Esophagus mucosa (tissue), 1 donor: Measurements from ENCODE around the gene HACD1. TPM values are rescaled to one million over a fixed set of nuclear protein-coding genes. Genes with fewer than 3 reads are reported as not detected.

Source experiments
- ATAC-seq: fragments of 200-7000 bp; cut with Tn5 transposase; one replicate; pipeline ENCODE4 v1.9.1; 2020
- total RNA-seq: library from RNA; stranded (reverse); gene quantifications from one replicate; pipeline ENCODE4 v1.2.4, GENCODE V29; 2023
- donor health status: DM: yes; HTN: yes; CAD: no.

The HACD1 gene
- total RNA-seq, 1 donor from 2014 or later = 19.0 TPM

DNA sequence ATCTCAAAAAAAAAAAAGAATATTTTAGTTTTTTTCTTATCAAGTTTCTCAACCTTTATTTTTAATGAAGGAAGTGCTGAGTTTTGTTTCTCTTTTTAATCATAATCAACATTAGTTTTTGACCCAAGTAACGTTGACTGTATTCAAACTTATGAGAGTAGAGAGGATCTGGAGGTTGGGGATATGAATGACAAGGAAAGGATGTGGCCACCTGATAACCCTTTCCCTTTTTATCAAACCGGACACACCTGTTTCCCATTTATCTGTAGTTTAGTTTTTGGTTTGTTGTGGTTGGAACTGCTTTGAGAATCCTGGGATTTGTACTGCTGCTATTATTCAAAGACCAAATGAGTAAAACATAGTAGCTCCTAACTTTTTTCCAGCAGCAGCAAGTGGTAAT lies 38.6 kb downstream of the HACD1 start:
- no peak for ATAC-seq

DNA sequence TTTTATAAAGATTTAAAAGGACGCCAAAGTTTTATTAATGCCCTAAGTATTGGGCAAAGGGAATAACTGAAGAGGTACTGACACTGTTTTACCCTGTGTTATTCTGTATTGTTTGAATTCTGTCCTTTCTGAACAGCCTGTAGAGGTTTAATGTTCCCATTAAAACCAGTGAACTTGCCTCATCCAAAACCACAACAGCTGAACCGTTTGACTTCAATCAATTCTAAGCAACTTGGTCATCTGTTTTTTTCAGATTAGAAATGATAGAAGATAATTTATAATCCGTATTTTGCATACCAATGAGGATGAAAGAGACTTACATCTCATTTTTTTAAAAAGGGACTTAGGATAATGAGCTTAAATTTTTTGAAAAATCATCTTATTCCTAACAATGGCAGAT lies 40.4 kb downstream of the HACD1 start:
- no peak for ATAC-seq

DNA sequence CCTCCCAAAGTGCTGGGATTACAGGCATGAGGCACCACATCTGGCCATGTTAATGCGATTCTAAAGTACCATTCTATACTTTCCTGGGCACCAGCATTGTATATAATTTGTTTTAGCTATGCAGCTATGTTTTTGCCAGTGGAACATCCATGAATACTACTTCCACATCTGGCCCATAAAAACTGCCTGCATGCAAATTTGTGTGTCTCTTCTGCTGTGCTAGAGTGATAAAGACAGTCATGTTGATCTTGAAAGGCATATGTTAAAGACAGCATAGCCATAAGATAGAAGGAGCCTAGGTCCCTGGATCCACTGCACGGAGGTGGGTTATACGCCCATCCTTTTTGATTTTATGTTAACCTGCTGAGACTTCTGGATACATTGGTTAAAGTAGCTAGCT lies 52.3 kb downstream of the HACD1 start:
- ATAC-seq = no peak

DNA sequence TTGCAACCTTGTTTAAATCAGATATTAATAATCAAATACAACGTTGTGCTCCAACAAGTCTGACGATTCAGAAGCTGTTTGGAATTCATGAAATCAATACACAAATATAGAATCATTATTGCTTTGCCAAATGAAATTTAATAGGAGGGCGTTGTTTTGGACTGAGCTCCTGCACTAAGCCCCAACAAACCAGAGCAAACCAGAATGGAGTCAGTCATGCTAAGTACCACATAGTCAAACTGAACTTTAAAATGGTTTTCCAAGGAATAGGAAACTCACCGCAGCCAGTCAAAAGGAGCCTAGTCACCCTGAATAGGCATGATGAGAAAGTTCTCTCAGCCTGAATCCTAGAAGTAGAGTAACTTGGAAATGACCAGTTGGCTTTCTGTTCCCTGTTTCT lies 53.7 kb downstream of the HACD1 start:
- no peak for ATAC-seq

DNA sequence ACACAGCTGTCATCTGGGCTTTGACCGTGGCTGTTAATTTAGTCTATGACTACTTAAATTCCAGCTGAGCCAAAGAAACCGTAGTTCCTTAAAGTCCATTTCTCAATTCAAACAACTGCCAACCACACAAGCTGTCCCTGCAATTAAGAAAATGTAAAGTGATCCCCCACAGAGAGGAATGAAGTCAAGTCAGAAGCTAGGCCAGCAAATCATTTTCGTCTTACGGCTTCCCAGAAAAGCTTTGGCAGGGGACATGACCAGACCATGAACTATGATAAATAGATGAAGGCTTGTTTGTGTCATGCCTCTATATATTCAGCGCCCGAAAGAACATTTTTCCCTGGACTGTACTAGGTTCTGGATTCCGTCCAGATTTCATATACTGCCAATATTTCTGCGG lies 54.6 kb downstream of the HACD1 start:
- no peak for ATAC-seq

DNA sequence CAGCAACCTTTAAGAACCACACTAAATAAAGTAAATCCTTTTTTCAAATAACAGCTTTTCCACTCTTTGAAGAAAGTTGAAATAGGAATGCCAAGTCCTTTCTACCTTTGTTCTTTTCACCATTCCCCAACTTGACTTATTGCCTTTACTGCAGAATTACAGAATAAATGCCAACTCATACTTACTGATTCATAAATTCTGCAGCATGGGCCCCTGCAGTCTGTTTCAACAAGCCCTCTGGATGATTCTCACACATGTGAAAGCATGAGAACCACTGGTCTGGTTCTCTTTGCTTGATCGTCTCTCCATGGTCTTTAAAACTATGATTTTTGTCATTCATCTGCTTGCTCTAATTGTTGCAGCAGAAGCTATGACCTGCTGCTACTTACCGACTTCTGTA lies 56.1 kb downstream of the HACD1 start:
- ATAC-seq = no peak

DNA sequence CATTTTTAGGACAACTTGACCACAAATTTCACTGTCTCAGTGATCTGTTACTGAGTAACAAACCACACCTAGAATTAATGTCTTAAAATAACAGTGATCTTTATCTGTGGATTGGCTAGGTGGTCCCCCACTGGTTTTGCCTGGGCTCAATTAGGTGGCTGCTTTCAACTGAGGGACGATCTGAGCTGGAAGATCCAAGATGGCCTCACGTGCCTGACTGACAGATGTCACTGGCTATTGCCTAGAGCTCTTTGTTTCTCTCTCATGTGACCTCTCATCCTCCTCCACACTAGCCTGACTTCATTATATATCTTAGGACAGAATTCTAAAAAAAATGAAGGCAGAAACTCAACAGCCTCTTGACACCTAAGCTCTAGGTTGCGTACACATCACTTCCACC lies 59.7 kb downstream of the HACD1 start:
- no peak for ATAC-seq

DNA sequence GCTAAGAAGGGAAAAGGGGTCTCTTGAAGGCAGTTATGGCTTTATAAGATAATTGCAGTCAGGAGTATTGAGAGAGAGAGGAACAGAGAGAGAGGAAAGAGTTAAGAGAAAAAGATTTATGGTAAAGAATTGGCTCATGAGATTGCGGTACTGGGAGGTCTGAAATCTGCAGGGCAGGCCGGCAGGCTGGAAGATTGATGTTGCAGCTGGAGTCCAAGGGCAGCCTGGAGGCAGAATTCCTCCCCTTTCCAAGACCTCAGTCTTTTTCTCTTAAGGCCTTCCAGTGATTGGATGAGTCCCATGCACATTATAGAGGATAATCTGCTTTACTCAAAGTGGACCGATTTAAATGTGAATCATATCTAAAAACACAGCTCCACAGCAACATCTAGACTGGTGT lies 68.4 kb downstream of the HACD1 start:
- ATAC-seq = no peak

DNA sequence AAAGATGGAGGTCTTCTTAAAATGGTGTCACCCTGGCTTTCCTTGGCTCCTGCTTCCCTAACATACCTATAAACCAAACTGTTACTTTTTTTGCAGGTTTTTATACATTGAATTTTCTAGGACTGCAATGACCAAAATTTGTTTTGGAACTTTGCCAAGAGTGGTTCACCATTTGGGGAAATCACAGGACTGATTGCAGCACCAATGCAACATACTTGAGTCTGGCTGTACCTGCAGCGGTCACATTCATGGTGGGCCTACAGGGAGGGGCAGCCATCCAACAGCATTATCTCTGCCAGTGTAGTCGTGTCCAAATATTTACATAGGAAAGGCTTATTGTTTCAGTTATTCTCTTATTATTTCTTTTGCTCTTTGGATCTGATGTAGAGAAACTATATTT lies 69.0 kb downstream of the HACD1 start:
- ATAC-seq = no peak

DNA sequence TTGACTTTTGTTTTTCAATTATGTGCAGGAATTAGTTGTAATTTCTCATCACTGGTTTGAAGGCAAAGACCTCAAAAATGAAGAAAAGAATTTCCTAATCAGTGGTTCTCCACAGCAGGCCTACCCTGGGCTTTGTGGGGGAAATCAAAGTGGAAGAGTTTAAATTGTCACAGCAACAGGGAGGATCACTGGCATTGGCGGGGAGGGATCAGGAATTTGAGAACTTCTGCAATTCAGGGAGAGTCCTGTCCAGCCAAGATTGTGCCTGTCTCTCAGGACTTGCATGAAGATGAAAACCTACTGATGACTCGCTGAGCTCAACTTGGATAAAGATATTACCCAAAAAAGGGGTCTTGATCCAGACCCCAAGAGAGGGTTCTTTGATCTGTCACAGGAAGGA lies 70.1 kb downstream of the HACD1 start:
- ATAC-seq = no peak

DNA sequence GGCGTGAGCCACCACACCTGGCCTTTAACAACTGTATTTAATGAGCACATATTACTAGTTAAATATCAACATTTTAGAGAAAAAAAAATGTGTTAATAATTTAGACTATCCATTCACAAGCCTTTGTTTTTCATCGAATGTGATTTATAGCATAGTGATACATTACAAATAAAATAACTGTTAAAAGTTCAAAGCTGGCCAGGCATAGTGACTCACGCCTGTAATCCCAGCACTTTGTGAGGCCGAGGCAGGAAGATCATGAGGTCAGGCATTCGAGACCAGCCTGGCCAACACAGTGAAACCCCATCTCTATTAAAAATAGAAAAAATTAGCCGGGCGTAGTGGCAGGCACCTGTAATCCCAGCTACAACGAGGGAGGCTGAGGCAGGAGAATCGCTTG lies 72.7 kb downstream of the HACD1 start:
- no peak for ATAC-seq

Other genes starting within 250 kb of the HACD1 start
- 1.6 TPM for gene ST8SIA6, start 162.8 kb downstream of the HACD1 start, total RNA-seq
- 15.9 TPM for gene STAM, start 26.8 kb upstream of the HACD1 start, total RNA-seq
- gene TMEM236, start 134.8 kb upstream of the HACD1 start, total RNA-seq = 0.16 TPM
- gene MRC1, start 192.0 kb upstream of the HACD1 start, total RNA-seq = 1.2 TPM